Astrocyte of the cerebellum (primary cell): ENCODE data around the gene PARN.
"Not testable (repeated sequence)": the region's sequence is repeated elsewhere in the genome, so short reads cannot be mapped to it uniquely, and the experiment has no call there.

Experiments
- DNase-seq: peaks from one replicate; pipeline ENCODE4 v3.0.0-alpha.2; 2011; ENCODE audit warnings: low read depth
- H3K4me3 ChIP-seq: 2 replicates; pipeline ENCODE4 v1.5.1; 2011; ENCODE audit warnings: mild to moderate bottlenecking, low read depth, low read length, moderate library complexity
- in situ Hi-C: cut with HindIII; loops from 2 replicates; pipeline ENCODE4 v1.10.0; 2017; ENCODE audit warnings: low sequenced_read_pairs
- TF ChIP-seq, protein P1 (sequence below): IDR thresholded peaks from 2 replicates; pipeline ENCODE4 v1.5.1; 2012; ENCODE audit warnings: low read length, low read depth, moderate library complexity, mild to moderate bottlenecking; ENCODE audit errors: missing control alignments

PARN gene

DNA sequence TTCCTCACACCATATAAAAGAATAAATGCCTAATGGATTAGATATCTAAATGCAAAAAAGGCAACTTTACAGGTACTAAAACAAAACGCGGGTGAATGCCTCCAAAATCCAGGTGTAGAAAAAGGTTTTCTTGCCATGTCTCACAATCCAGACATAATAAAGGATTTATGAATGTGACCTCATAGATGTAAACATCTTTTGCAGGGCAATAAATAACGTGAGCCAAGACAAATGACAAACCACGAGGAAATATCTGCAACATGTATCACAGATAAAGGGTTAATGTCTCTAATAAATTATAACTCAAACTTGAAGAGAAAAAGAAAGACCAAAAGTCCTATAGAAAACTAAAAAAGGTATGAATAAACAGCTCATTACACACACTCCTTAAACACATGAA is 180.7 kb downstream of the PARN start:
- in situ Hi-C loops, result loop anchor here (5.0 kb wide), 1 partner anchor 43 kb away; no protein-coding TSS in a partner anchor
- no peak for DNase-seq
- TF ChIP-seq, protein P1, sequence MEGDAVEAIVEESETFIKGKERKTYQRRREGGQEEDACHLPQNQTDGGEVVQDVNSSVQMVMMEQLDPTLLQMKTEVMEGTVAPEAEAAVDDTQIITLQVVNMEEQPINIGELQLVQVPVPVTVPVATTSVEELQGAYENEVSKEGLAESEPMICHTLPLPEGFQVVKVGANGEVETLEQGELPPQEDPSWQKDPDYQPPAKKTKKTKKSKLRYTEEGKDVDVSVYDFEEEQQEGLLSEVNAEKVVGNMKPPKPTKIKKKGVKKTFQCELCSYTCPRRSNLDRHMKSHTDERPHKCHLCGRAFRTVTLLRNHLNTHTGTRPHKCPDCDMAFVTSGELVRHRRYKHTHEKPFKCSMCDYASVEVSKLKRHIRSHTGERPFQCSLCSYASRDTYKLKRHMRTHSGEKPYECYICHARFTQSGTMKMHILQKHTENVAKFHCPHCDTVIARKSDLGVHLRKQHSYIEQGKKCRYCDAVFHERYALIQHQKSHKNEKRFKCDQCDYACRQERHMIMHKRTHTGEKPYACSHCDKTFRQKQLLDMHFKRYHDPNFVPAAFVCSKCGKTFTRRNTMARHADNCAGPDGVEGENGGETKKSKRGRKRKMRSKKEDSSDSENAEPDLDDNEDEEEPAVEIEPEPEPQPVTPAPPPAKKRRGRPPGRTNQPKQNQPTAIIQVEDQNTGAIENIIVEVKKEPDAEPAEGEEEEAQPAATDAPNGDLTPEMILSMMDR, result no peak
- no peak overlapping the region for H3K4me3 ChIP-seq

DNA sequence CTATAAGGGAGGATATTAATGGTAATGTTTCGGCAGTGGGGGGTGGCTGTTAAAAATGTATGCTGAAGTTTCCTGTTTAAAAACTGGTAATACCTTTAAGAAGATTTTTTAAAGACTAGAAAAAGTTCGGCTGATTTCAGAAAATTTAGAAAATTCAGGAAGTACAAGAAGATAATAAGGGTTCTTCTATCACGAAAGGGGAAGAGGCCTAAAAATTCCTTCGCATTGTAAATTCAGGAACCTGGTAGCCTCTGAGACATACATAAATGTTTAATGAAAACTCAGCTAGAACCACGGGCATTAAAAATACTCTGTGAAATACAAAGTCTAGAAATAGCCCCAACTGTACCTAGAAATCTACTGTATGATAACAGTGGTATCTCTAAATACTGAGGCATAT is 181.2 kb downstream of the PARN start:
- in situ Hi-C loops, result loop anchor here (5.0 kb wide), 1 partner anchor 43 kb away; no protein-coding TSS in a partner anchor
- H3K4me3 ChIP-seq, result no peak overlapping the region
- DNase-seq, result no peak
- TF ChIP-seq, protein P1, result no peak

DNA sequence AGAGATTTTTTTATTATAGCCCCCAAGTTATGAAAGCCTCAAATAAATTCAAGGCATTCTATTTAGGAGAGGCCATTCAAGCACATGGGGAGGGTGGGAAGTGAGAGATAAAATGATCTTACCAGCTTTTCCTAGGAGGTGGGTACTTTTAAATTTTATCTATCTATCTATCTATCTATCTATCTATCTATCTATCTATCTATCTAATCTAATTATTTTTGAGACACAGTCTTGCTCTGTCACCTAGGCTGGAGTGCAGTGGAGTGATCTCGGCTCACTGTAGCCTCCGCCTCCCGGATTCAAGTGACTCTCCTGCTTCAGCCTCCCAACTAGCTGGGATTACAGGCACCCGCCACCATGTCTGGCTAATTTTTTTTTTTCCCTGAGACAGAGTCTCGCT is 182.3 kb downstream of the PARN start:
- TF ChIP-seq, protein P1, result no peak
- DNase-seq, result no peak
- no peak overlapping the region for H3K4me3 ChIP-seq
- in situ Hi-C loops, result loop anchor here (5.0 kb wide), 1 partner anchor 45 kb away; no protein-coding TSS in a partner anchor

DNA sequence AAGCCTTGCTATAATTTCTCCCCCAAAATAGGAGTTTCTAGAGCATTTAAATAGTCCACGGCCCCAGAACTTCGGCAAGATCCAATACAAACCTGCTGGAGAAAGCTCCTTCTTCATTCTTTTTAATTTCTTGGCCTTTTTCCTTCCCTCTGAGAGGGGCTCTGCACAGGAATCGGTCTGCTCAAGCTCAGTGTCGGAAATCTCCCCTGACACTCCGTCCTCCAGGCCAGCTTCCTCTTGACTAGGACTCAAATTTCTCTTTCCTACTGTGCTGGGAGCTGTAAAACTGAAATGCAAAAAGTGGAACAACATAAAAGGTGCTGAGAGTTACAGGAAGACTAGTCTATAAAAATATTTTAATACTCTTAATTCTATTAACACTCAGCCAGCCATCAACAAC is 183.3 kb downstream of the PARN start:
- TF ChIP-seq, protein P1, result no peak
- in situ Hi-C loops, result loop anchor here (5.0 kb wide), 1 partner anchor 46 kb away; no protein-coding TSS in a partner anchor
- H3K4me3 ChIP-seq, result no peak overlapping the region
- no peak for DNase-seq

DNA sequence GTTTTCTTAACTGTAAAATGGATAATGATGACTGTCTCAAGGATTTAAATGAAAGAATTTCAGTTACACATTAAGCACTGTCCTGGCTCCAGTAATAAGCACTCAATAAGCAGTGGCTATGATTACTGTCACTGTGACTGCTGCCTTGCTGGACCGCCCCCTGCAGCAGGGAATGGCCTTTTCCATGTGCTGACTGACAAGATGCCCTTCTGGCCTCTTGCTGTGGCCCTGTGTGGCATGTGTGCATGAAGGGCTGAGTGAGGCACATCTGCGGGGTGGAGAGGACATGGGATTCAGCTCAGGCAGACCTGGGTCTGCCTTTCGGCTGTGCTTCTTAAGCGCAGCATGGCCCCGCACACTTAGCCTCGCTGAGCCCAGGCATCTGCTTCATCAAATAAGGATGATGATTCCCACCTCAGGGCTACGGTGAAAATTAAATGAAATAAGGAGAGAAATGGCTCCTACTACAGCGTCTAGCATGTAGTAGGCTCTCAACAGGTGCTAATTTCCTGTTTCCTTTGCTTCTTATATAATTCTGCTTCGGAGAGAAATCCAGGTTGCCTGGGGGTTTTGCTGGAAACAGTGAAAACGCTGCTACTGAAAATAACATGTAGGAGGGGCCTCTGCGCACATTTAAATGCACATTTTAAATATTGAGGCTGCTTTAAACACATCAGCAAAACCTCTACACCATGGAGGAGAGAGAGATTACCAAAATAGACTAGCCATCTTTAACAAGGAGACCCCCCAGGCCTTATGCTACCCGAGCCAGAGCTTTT is 183.9 kb downstream of the PARN start:
- TF ChIP-seq, protein P1, result no peak
- no peak overlapping the region for H3K4me3 ChIP-seq
- in situ Hi-C loops, result loop anchor here (5.0 kb wide), 1 partner anchor 46 kb away; no protein-coding TSS in a partner anchor
- no peak for DNase-seq

DNA sequence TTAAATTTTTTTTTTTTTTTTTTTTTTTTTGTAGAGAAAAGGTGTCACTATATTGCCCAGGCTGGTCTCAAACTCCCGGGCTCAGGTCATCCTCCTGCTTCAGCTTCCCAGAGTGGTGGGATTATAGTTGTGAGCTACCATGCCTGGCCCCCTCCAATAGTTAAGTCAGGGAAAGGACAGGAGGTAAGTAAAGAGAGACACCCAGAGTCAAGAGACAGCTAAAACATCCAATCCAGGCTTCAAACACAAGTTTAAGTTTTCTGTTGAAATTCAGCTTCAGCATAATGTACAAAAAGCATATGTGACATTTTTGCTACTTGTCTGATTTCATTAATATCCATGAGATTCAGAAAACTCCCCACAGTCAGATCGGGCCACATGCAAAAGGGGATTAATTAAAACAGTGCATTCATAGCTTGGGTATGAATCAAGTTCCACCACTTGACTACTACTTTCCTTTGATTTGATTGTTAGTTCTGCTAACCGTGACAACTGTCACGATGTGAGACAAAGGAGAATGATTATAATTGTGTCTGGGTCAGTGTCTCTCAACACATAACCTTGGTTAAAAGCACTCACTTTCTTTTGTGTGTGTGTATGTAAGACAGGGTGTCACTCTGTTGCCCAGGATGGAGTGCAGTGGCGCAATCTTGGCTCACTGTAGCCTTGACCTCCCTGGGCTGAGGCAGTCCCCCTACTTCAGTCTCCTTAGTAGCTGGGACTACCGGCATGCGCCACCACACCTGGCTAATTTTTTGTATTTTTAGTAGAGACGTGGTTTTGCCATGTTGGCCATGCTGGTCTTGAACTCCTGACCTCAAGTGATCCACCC is 184.9 kb downstream of the PARN start:
- DNase-seq, result no peak
- no peak overlapping the region for H3K4me3 ChIP-seq
- in situ Hi-C loops, result loop anchor here (5.0 kb wide), 1 partner anchor 47 kb away; no protein-coding TSS in a partner anchor
- TF ChIP-seq, protein P1, result no peak

DNA sequence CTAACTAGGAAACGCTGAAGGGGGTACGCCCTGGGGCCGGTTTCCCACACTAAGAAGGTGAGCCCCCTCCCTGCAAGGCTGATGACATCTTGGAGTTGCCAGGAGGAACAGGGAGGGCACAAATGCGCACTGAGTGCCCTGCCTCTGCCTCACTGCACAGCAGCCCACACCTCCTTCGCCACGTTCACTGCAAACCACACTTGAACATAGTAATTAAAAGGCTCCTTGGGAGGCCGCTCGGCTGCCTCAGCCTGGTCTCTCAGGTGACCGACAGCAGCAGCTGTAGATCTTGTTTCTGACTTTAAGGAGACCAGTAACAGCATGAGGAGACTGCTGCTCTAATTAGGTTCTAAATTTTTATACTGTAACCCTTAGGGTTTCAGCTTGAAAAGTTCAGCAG is 188.5 kb downstream of the PARN start:
- in situ Hi-C loops, DNase-seq, H3K4me3 ChIP-seq: not testable (repeated sequence)
